ENCODE results near the gene TTC27.

TTC27 gene

GRCh38 chr2:32812316-32812715 is 184.5 kb downstream of the TTC27 start:
- DNase-seq (no peak), ATAC-seq (ENCODE audit: insufficient read depth, low read depth) (no peak)
- H4K20me1 ChIP-seq (ENCODE audit: insufficient read depth, low read length), result no peaks in the 10 kb centered on the region
- no peaks in the 10 kb centered on the region for H3K79me2 ChIP-seq (ENCODE audit: insufficient read depth, low read length)
- H3K27ac ChIP-seq (ENCODE audit: low read length), result no peak overlapping the region
- no peak overlapping the region for H3K9ac ChIP-seq (ENCODE audit: low read depth, low read length)
- TF ChIP-seq EZH2 (IDR thresholded peaks at IDR 0.05; ENCODE audit: borderline replicate concordance, low read depth, low read length, severe bottlenecking) (no peak), CTCF (IDR thresholded peaks at IDR 0.05; ENCODE audit: borderline replicate concordance, extremely low read depth, low read length, poor library complexity, severe bottlenecking) (no peak)
- H3K4me3 ChIP-seq (ENCODE audit: low read depth in 1 of 2, low read length in 2 of 2), result no peak overlapping the region
- no peak overlapping the region for H3K4me2 ChIP-seq (ENCODE audit: insufficient read depth, low read length)
- no peaks in the 10 kb centered on the region for H3K4me1 ChIP-seq (ENCODE audit: insufficient read depth, low read length)
- H3K36me3 ChIP-seq (ENCODE audit: insufficient read depth, low read length), result peaks cover 26% of the 10 kb centered on the region; the same call in 1 of the 2 replicates
- no peak overlapping the region for H2AFZ ChIP-seq (ENCODE audit: low read depth, low read length)
- no peaks in the 10 kb centered on the region for H3K9me3 ChIP-seq (ENCODE audit: insufficient read depth, low read length, severe bottlenecking)
- H3K27me3 ChIP-seq (ENCODE audit: insufficient read depth, low read length, poor library complexity), result no peaks in the 10 kb centered on the region

- no peak for ATAC-seq (ENCODE audit: insufficient read depth, low read depth)
- Histone ChIP-seq H3K36me3 (ENCODE audit: insufficient read depth, low read length) (peaks cover 9% of the 10 kb centered on the region; the same call in 1 of the 2 replicates), H3K4me1 (ENCODE audit: insufficient read depth, low read length) (no peaks in the 10 kb centered on the region), H3K4me2 (ENCODE audit: insufficient read depth, low read length) (no peak overlapping the region), H2AFZ (ENCODE audit: low read depth, low read length) (no peak overlapping the region), H3K27me3 (ENCODE audit: insufficient read depth, low read length, poor library complexity) (no peaks in the 10 kb centered on the region), H3K9ac (ENCODE audit: low read depth, low read length) (no peak overlapping the region), H3K79me2 (ENCODE audit: insufficient read depth, low read length) (no peaks in the 10 kb centered on the region), H3K27ac (ENCODE audit: low read length) (no peak overlapping the region), H3K9me3 (ENCODE audit: insufficient read depth, low read length, severe bottlenecking) (no peaks in the 10 kb centered on the region), H3K4me3 (ENCODE audit: low read depth in 1 of 2, low read length in 2 of 2) (no peak overlapping the region), H4K20me1 (ENCODE audit: insufficient read depth, low read length) (no peaks in the 10 kb centered on the region)
- no peak for DNase-seq
- TF ChIP-seq CTCF (IDR thresholded peaks at IDR 0.05; ENCODE audit: borderline replicate concordance, extremely low read depth, low read length, poor library complexity, severe bottlenecking) (no peak), EZH2 (IDR thresholded peaks at IDR 0.05; ENCODE audit: borderline replicate concordance, low read depth, low read length, severe bottlenecking) (no peak)
Observed at GRCh38 chr2:32820088-32820487, 192.2 kb downstream of the TTC27 start.

GRCh38 chr2:32820701-32821100 is 192.9 kb downstream of the TTC27 start:
- Histone ChIP-seq H3K9me3 (ENCODE audit: insufficient read depth, low read length, severe bottlenecking) (no peaks in the 10 kb centered on the region), H3K4me3 (ENCODE audit: low read depth in 1 of 2, low read length in 2 of 2) (no peak overlapping the region), H3K9ac (ENCODE audit: low read depth, low read length) (no peak overlapping the region), H3K79me2 (ENCODE audit: insufficient read depth, low read length) (no peaks in the 10 kb centered on the region), H3K4me1 (ENCODE audit: insufficient read depth, low read length) (no peaks in the 10 kb centered on the region), H4K20me1 (ENCODE audit: insufficient read depth, low read length) (no peaks in the 10 kb centered on the region), H3K4me2 (ENCODE audit: insufficient read depth, low read length) (no peak overlapping the region), H3K27me3 (ENCODE audit: insufficient read depth, low read length, poor library complexity) (no peaks in the 10 kb centered on the region), H3K27ac (ENCODE audit: low read length) (no peak overlapping the region), H3K36me3 (ENCODE audit: insufficient read depth, low read length) (peaks cover 9% of the 10 kb centered on the region; the same call in 1 of the 2 replicates), H2AFZ (ENCODE audit: low read depth, low read length) (no peak overlapping the region)
- ATAC-seq (ENCODE audit: insufficient read depth, low read depth) (no peak), DNase-seq (no peak)
- TF ChIP-seq CTCF (IDR thresholded peaks at IDR 0.05; ENCODE audit: borderline replicate concordance, extremely low read depth, low read length, poor library complexity, severe bottlenecking), result no peak
- TF ChIP-seq EZH2 (IDR thresholded peaks at IDR 0.05; ENCODE audit: borderline replicate concordance, low read depth, low read length, severe bottlenecking), result no peak

Data from DND-41 (cell line).